Mesothelial cell of epicardium (in vitro differentiated cells): Measurements from ENCODE around the gene CTTN. TPM values are rescaled to one million over a fixed set of nuclear protein-coding genes. Genes with fewer than 3 reads are reported as not detected.
"Not testable (repeated sequence)": the region's sequence is repeated elsewhere in the genome, so short reads cannot be mapped to it uniquely, and the experiment has no call there.

ENCODE experiments used
- DNase-seq, 2 experiments: peaks; one replicate each; pipeline ENCODE4 v3.0.0; 2021; ENCODE audit warnings: low spot score in 2 of 2; ENCODE audit not compliant: unreplicated experiment in 2 of 2
- H3K27ac Mint-ChIP-seq: 2 replicates; pipeline ENCODE4 v1.8.0; 2021; ENCODE audit warnings: mixed read lengths
- H3K27me3 Mint-ChIP-seq: 2 replicates; pipeline ENCODE4 v1.8.0; 2021; ENCODE audit warnings: low read depth, mixed read lengths
- H3K36me3 Mint-ChIP-seq: 2 replicates; pipeline ENCODE4 v1.8.0; 2021; ENCODE audit warnings: mixed read lengths
- H3K4me1 Mint-ChIP-seq: 2 replicates; pipeline ENCODE4 v1.8.0; 2021; ENCODE audit warnings: mixed read lengths
- H3K4me3 Mint-ChIP-seq: 2 replicates; pipeline ENCODE4 v1.8.0; 2021; ENCODE audit warnings: mild to moderate bottlenecking, moderate library complexity, mixed read lengths
- H3K9me3 Mint-ChIP-seq: 2 replicates; pipeline ENCODE4 v1.8.0; 2021; ENCODE audit warnings: mixed read lengths
- CTCF ChIP-seq: fragments of 200-600 bp; sonication (generic); IDR thresholded peaks from one replicate; pipeline ENCODE4 v1.5.0; 2021; ENCODE audit warnings: antibody characterized with exemption; ENCODE audit not compliant: unreplicated experiment
- total RNA-seq: library from RNA; stranded (reverse); gene quantifications from 3 replicates; pipeline ENCODE4 v1.2.1, GENCODE V29; 2021

The CTTN gene
- total RNA-seq, 1 donor from 2014 or later = 318 TPM

GRCh38 chr11:70443773-70444030, 45.4 kb downstream of the CTTN start:
- DNase-seq = no peak
- H3K27ac Mint-ChIP-seq = no peak overlapping the region
- H3K4me1 Mint-ChIP-seq = no peaks in the 10 kb centered on the region
- H3K36me3 Mint-ChIP-seq = peaks cover 9% of the 10 kb centered on the region
- H3K9me3 Mint-ChIP-seq = peaks cover 5% of the 10 kb centered on the region
- no peaks in the 10 kb centered on the region for H3K27me3 Mint-ChIP-seq
- TF ChIP-seq CTCF = no peak
- no peak overlapping the region for H3K4me3 Mint-ChIP-seq

DNA sequence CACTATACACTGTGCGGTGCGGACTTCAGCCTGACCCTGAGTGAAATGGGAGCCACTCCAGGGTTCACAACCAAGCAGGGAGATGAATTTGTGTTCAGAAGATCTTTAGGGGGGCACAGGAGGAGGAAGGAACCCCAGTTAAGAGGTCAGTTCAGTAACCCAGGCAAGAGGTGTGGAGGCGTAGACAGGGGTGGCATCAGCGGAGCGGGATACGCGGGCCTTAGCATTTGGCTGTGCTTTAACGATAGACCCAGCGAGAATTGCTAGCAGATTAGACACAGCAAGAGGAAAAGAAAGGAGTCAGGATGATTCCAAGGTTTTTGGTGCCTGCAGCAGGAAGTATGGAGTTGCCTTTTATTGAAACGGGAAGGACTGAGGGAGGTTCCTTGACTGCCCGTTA, 46.8 kb downstream of the CTTN start:
- Mint-ChIP-seq H3K36me3 (peaks cover 3% of the 10 kb centered on the region), H3K27me3 (no peaks in the 10 kb centered on the region), H3K27ac (no peak overlapping the region), H3K4me1 (no peaks in the 10 kb centered on the region), H3K4me3 (no peak overlapping the region), H3K9me3 (peaks cover 18% of the 10 kb centered on the region)
- TF ChIP-seq CTCF = no peak
- DNase-seq = no peak

DNA sequence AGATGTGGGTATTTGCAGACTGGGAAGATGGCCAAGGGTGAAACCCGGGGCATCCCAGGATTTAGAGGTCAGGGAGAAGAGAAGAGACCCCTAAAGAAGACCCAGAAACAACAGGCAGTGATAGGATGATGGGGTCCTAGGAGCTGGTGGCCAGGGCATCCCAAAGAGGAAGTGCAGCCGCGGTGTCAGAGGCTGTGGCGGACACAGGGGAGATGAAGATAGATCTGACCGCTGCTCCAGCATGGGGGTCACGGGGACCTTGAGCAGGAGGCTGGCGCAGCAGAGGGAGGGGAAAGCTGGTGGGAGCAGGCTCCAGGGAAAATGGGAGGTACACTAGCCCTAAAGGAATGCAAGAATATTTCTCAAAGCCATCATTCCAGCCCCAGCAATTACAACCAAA, 47.3 kb downstream of the CTTN start:
- no peak for DNase-seq
- no peaks in the 10 kb centered on the region for H3K27me3 Mint-ChIP-seq
- H3K9me3 Mint-ChIP-seq = peaks cover 22% of the 10 kb centered on the region
- TF ChIP-seq CTCF = no peak
- peaks cover 3% of the 10 kb centered on the region for H3K36me3 Mint-ChIP-seq
- no peak overlapping the region for H3K4me3 Mint-ChIP-seq
- H3K4me1 Mint-ChIP-seq = no peaks in the 10 kb centered on the region
- H3K27ac Mint-ChIP-seq = no peak overlapping the region

DNA sequence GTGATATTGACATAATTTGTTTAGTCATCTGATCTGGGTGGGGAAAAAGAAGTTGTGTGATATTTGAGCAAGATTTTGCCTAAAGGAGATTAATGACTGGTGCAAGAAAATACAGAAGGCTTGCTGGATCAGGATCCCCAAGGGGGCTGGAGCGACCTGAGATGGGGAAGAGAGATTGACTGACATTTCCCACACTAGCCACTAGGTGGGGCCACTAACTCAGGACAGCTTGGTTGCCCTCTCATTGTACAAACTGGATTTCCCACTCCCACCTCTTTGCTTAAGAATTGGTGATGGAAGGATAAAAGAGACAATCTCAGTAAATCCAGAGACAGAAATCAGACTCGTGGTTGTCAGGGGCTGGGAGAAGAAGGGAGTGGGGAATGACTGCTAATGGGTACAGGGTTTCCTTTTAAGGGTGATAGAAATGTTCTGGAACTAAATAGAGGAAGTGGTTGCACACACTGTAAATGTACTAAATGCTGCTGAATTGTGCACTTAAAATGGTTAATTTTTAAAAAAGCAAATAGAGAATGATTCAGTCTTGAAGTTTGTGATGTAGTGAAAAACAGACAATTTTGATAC, 50.7 kb downstream of the CTTN start:
- Mint-ChIP-seq H3K4me1 (no peaks in the 10 kb centered on the region), H3K27ac (no peak overlapping the region), H3K27me3 (no peaks in the 10 kb centered on the region), H3K9me3 (peaks cover 22% of the 10 kb centered on the region), H3K4me3 (no peak overlapping the region), H3K36me3 (peaks cover 3% of the 10 kb centered on the region)
- TF ChIP-seq CTCF = no peak
- DNase-seq = no peak

- H3K27me3 Mint-ChIP-seq = no peaks in the 10 kb centered on the region
- no peak for TF ChIP-seq CTCF
- H3K27ac Mint-ChIP-seq = no peak overlapping the region
- no peaks in the 10 kb centered on the region for H3K36me3 Mint-ChIP-seq
- H3K4me1 Mint-ChIP-seq = no peaks in the 10 kb centered on the region
- H3K9me3 Mint-ChIP-seq = peaks cover 12% of the 10 kb centered on the region
- no peak overlapping the region for H3K4me3 Mint-ChIP-seq
- DNase-seq = no peak
Measured at GRCh38 chr11:70454197-70454767, 56.0 kb downstream of the CTTN start.

GRCh38 chr11:70454811-70455210, 56.5 kb downstream of the CTTN start:
- not testable (repeated sequence) for H3K27me3 Mint-ChIP-seq, H3K36me3 Mint-ChIP-seq, H3K27ac Mint-ChIP-seq, H3K4me1 Mint-ChIP-seq, H3K4me3 Mint-ChIP-seq, DNase-seq, H3K9me3 Mint-ChIP-seq
